Measurements from ENCODE around the gene GPR107. TPM values are rescaled to one million over a fixed set of nuclear protein-coding genes. Genes with fewer than 3 reads are reported as not detected.

Gene GPR107
- total RNA-seq, 2 experiments from 2014 or later, result 18.2 to 19.0 TPM

GRCh38 chr9:130144703-130145102 lies 91.0 kb downstream of the GPR107 start:
- Mint-ChIP-seq H3K36me3 (ENCODE audit: low read depth) (no peaks in the 10 kb centered on the region), H3K27ac (no peak overlapping the region), H3K27me3 (peaks cover 24% of the 10 kb centered on the region), H3K4me1 (ENCODE audit: low read depth) (peaks cover 46% of the 10 kb centered on the region), H3K4me3 (no peak overlapping the region), H3K9me3 (no peaks in the 10 kb centered on the region)
- no peak for DNase-seq
- intact Hi-C loops (cut with micrococcal nuclease), result no loop called here
- no peak for TF ChIP-seq CTCF (IDR thresholded peaks at IDR 0.05)
- ChIA-PET POLR2A (interaction anchor here (0.9 kb wide), 1 partner anchor 27 kb away, joined by 3 read pairs; no protein-coding TSS in a partner anchor), CTCF (interaction anchor here (1.1 to 3.1 kb wide), 5 partner anchors 23 to 418 kb away, joined by 3 to 19 read pairs (median 5); no protein-coding TSS in a partner anchor)
- ATAC-seq, result no peak

GRCh38 chr9:130145658-130146057 lies 92.0 kb downstream of the GPR107 start:
- CTCF ChIA-PET, result interaction anchor here (1.1 to 3.1 kb wide), 4 partner anchors 22 to 419 kb away, joined by 3 to 19 read pairs (median 4); no protein-coding TSS in a partner anchor
- no peaks in the 10 kb centered on the region for H3K36me3 Mint-ChIP-seq (ENCODE audit: low read depth)
- H3K9me3 Mint-ChIP-seq, result no peaks in the 10 kb centered on the region
- H3K27me3 Mint-ChIP-seq, result peaks cover 24% of the 10 kb centered on the region
- no peak overlapping the region for H3K27ac Mint-ChIP-seq
- no peak overlapping the region for H3K4me3 Mint-ChIP-seq
- POLR2A ChIA-PET, result no interaction called here
- intact Hi-C loops (cut with micrococcal nuclease), result no loop called here
- ATAC-seq, result no peak
- no peak for TF ChIP-seq CTCF (IDR thresholded peaks at IDR 0.05)
- no peak for DNase-seq
- H3K4me1 Mint-ChIP-seq (ENCODE audit: low read depth), result peaks cover 37% of the 10 kb centered on the region

DNA sequence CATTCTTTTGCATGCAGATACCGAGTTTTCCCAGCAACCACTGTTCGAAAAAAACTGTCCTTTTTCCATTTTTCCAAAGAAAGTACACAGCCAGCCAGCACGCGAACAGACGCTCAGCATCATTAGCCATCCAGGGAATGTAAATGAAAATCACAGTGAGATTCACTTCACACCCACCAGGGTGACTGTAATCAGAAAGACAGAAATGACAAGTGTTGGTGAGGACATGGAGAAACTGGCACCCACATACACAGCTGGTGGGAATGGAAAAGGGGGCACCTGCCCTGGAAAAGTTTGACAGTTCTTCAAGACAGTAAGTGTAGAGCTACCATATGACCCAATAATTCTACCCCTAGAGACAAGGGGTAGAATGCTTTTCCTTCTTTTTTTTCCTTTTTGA lies 93.5 kb downstream of the GPR107 start:
- Mint-ChIP-seq H3K9me3 (no peaks in the 10 kb centered on the region), H3K36me3 (ENCODE audit: low read depth) (no peaks in the 10 kb centered on the region), H3K27me3 (peaks cover 24% of the 10 kb centered on the region), H3K4me3 (no peak overlapping the region), H3K27ac (no peak overlapping the region), H3K4me1 (ENCODE audit: low read depth) (peaks cover 25% of the 10 kb centered on the region)
- ATAC-seq (no peak), DNase-seq (no peak)
- no peak for TF ChIP-seq CTCF (IDR thresholded peaks at IDR 0.05)
- intact Hi-C loops (cut with micrococcal nuclease), result no loop called here
- ChIA-PET CTCF (interaction anchor here (1.0 to 1.4 kb wide), 2 partner anchors 16 to 91 kb away, joined by 3 to 4 read pairs; no protein-coding TSS in a partner anchor), POLR2A (no interaction called here)

GRCh38 chr9:130147910-130148309 lies 94.2 kb downstream of the GPR107 start:
- intact Hi-C loops (cut with micrococcal nuclease), result no loop called here
- TF ChIP-seq CTCF (IDR thresholded peaks at IDR 0.05), result no peak
- DNase-seq (no peak), ATAC-seq (no peak)
- ChIA-PET CTCF (interaction anchor here (1.0 kb wide), 1 partner anchor 90 kb away, joined by 3 read pairs; no protein-coding TSS in a partner anchor), POLR2A (no interaction called here)
- H3K27me3 Mint-ChIP-seq, result peaks cover 24% of the 10 kb centered on the region
- no peak overlapping the region for H3K27ac Mint-ChIP-seq
- H3K4me1 Mint-ChIP-seq (ENCODE audit: low read depth), result peaks cover 19% of the 10 kb centered on the region
- no peak overlapping the region for H3K4me3 Mint-ChIP-seq
- no peaks in the 10 kb centered on the region for H3K36me3 Mint-ChIP-seq (ENCODE audit: low read depth)
- H3K9me3 Mint-ChIP-seq, result no peaks in the 10 kb centered on the region

DNA sequence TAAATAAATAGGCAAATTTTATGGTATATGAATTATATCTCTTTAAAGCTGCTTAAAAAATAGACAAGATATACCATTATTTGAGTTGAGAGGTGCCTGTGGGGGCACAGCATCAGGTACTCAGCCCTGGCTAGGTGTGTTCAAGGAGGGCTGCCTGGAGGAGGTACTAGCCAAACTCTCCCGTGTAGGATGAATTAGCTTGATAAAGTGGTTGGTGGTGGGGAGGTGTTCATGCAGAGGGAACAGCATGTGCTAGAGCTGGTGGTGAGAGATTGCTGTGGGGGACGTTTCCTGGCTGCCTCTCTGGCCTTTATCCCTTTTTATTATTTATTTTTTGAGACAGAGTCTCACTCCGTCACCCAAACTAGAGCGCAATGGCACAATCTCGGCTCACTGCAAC lies 95.3 kb downstream of the GPR107 start:
- Mint-ChIP-seq H3K27me3 (peaks cover 16% of the 10 kb centered on the region), H3K4me1 (ENCODE audit: low read depth) (peaks cover 9% of the 10 kb centered on the region), H3K4me3 (no peak overlapping the region), H3K9me3 (no peaks in the 10 kb centered on the region), H3K36me3 (ENCODE audit: low read depth) (no peaks in the 10 kb centered on the region), H3K27ac (no peak overlapping the region)
- intact Hi-C loops (cut with micrococcal nuclease), result no loop called here
- ATAC-seq, result no peak
- no peak for TF ChIP-seq CTCF (IDR thresholded peaks at IDR 0.05)
- ChIA-PET CTCF (interaction anchor here (0.9 kb wide), 1 partner anchor 41 kb away, joined by 3 read pairs; no protein-coding TSS in a partner anchor), POLR2A (interaction anchor here (1.0 kb wide), 1 partner anchor 20 kb away, joined by 4 read pairs; no protein-coding TSS in a partner anchor)
- DNase-seq, result no peak

Measured in activated CD8-positive, alpha-beta T cell treated with anti-CD3 and anti-CD28 coated beads for 36 hours (primary cell).